GM18519 (cell line): ENCODE measurements around the gene BMF.

Experiments used
- ATAC-seq: cut with Tn5 transposase; IDR thresholded peaks from one replicate; pipeline ENCODE4 v1.9.1; 2021; ENCODE audit warnings: mild to moderate bottlenecking, moderate library complexity; ENCODE audit not compliant: unreplicated experiment, low FRiP score

The BMF gene

GRCh38 chr15:40052604-40053003 lies 56.1 kb downstream of the BMF start:
- no peak for ATAC-seq

DNA sequence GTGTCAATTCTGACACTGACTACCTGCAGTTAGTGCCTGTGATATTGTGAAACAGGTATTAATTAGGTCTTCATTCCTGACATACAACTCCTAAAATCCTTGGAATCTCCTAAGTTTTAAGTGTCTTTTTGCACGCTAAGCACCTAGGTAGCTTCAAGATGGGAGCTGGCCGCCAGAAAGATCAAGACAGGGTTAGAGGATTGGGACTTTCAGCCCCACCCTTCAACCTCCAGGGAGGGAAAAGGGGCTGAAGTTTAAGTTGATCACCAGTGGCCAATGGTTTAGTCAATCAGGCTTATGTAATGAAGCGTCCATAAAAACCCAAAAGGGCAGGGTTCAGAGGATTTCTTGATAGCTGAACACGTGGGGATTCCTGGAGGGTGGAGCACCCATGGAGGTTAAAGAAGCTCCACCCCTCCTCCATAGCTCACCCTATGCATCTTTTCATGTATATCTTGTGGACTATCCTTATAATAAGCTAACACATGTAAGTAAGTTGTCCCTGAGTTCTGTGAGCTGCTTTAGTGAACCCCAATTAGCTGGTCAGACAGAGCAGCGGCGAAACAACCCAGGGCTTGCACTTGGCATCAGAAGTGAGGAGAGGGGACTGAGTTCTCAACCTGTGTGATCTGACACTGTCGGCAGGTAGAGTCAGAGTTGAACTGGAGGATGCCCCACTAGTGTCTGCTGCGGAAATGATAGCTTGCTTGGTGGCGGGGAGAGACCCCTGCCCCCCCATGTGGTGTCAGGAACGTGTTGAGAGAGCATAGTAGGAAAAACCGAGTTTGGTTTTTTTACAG lies 56.9 kb downstream of the BMF start:
- no peak for ATAC-seq

- no peak for ATAC-seq
Observed at GRCh38 chr15:40050788-40051470, 57.8 kb downstream of the BMF start.

GRCh38 chr15:40048926-40049475 lies 59.7 kb downstream of the BMF start:
- no peak for ATAC-seq

GRCh38 chr15:40048211-40048792 lies 60.4 kb downstream of the BMF start:
- ATAC-seq, result no peak

- no peak for ATAC-seq
Observed at GRCh38 chr15:40047415-40048210, 61.1 kb downstream of the BMF start.

- ATAC-seq, result no peak
Observed at GRCh38 chr15:40046721-40047414, 61.8 kb downstream of the BMF start.

DNA sequence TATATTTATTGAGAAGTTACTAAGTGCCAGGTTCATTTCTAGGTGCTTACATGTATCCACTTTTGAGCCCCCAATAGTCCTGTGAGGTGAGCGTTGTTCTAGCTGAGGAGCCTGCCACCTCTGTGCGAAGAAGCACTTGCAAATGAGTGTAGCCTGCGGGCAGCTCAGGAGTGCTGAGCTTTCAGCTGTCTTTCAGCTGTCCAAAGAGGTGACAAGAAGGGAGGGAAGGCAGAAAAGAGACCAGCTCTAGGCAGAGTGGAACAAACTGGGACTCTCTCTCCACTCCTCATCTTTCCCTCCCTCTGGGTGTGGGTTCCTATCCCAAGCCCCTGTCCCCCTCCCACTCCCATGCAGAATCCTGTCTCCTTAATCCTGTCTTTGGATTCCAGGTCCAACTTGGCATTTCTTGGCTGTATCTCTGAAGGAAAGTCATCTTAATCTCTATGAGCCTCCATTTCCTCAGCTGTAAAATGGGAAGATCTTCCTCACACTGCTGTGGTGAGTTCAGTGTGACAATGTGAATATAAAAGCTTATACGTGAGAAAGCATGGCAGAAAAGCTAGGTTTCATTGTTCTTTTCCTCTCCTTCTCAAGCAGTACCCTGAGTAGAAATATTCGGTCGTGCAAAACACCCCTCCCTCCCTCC lies 63.0 kb downstream of the BMF start:
- ATAC-seq, result peak; percentile 7

DNA sequence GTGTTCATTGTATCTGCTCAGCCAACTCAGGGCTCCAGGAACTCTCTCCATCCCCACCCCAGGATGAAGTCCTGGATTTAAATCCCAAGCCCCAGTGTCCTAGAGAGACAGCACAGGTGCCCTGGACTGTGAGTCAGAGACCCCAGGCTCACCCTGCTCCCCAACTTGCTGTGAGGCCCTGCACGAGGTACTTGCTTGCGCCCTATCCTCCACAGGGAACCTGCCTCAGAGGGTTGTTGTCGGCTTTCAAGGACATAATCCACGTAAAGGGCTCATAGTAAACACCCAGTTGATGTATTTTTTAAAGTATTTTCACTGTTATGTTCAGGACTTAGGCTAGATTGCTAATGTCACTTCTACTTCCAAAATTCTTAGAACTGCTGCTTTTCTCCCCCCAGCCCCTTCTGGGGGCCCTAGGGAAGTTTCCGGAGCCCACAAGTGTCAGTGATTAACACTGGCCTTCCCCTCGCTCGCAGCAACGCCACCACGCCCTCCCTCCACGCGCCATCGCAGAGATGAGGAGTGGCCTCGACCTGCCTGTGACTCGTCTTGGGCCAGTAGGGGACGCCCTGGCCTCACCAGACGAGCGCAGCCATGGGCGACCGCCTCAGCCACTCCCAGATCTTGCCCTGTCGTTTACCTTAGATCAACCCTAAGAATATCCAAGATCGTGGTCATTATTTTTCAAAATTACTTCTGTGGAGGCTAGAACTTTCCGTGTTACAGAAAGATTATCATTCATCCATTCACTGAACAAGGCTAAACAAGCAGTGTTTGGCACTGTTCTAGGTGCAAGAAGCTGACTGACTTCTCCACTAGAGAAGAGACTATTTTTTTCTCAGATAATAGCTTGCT lies 63.7 kb downstream of the BMF start:
- peak; percentile 57 for ATAC-seq

DNA sequence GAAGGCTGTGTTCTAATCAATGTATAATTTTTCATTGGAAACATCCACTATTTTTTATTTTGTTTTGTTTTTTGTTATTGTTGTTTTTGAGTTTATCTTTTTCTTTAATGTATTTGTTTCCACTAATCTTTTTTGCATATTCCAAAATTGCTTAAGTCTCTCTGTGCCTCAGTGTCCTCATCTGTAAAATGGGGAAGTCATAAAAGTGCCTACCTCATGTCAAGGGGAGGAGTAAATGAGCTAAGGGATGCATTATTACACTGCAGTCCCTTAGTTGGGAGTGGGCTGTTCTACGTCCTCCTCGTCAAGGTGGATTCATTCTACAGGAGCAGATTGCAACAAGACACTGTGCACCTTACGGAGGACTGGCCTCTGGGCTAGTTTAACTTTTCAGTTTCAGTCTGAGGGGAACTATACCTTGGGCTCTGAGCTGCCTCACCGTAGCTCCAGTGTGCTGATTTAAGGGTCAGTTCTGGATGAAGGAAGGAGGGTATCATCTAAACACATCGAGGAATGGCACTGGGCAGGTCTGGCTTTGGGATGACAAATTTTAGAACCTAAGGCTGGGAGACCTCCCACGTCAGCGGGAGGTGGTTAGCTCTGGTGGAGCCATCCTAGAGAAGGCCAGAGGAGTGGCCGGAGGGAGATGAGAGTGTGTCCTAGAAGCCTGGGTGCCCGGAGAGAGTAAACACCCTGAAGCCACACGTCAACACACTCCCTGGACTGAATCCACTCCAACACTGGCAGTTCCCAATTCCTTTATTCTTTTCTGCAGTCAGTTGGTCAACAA lies 64.6 kb downstream of the BMF start:
- no peak for ATAC-seq

DNA sequence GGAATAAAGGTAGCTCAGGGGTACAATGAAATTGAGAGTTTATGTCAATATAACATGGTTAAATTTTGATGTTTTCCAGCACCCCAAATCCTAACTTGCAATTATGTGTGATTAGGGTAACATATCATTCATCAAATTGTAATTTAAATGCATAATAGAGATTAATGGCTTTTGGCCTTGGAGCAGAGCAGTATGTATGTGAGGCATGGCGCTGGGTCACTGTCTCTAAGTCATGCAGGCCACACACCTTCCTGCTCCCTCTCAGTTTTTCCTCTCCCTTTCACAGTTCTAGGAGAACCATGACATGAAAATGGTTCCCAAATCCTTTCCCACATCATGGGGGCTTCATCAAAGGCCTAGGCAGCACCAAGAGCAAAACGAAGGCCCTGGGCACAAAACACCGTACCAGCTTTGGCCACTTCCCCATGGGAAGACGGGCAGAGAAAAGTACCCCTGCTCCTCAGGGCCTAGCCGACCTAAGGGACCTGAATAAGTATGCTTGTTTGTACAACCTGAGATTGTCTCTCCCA lies 65.8 kb downstream of the BMF start:
- no peak for ATAC-seq

DNA sequence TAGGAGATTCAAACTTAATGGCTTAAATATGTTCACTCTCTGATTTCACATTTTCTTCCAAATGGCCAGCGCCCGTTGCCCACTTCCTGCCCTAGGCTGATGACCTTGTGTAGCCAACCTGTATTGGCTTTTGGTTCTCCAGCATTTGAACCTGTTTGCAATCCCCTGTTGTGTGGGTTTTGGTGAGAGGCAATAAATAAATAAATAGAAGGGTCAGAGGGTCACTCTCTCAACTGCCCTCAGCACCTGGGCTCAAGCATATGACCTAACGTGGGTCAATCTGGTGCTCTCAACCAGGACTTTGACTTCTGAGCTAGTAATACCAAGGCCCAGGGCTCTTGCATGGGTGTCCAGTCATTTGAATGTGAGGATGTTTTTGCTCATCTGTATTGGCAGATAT lies 67.9 kb downstream of the BMF start:
- no peak for ATAC-seq

DNA sequence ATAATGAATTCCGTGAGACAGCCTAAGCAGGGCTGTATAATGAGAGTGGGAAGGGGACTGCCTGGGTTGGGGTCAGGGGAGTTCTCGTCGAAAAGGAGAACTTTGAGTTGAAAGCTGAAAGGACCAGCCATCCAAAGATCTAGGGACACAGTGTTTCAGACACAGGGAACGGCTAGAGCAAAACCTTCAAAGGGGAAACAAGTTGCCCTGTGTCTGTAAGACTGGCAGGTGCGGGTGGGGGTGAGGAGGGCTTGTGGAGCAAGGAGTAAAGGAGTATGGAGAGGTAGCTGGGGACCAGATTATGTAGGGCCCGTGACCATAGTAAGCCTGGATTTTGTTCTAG lies 68.4 kb downstream of the BMF start:
- no peak for ATAC-seq

- ATAC-seq, result peak; percentile 73
Observed at GRCh38 chr15:40038638-40039543, 69.8 kb downstream of the BMF start, which contains the start of gene SRP14. SRP14 (minus strand) TSS chr15:40039181; CDS start chr15:40039116, 65 bp downstream.

DNA sequence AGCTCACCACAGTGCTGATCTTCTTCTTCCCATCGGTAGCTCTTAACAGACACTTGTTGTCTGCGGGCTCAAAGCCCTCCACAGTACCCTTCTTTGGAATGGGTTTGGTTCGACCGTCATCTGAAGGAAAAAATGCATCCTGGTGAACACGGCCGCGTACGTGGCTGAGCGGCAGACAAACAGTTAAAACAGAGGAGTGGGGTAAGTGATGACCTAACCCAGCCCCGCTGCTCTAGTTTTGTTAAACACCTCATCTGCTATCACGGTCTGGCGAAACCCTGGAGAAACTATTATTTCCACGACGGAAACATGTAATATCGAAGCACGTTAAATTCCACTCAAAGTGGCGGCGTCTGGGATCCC lies 70.4 kb downstream of the BMF start:
- ATAC-seq, result no peak
